GM18517 (cell line): ENCODE data around the gene MAP1LC3B.
"Not testable (repeated sequence)": the region's sequence is repeated elsewhere in the genome, so short reads cannot be mapped to it uniquely, and the experiment has no call there.

Experiments used
- ATAC-seq: cut with Tn5 transposase; IDR thresholded peaks from one replicate; pipeline ENCODE4 v1.9.1; 2021; ENCODE audit warnings: mild to moderate bottlenecking, moderate library complexity; ENCODE audit not compliant: unreplicated experiment

Gene MAP1LC3B

DNA sequence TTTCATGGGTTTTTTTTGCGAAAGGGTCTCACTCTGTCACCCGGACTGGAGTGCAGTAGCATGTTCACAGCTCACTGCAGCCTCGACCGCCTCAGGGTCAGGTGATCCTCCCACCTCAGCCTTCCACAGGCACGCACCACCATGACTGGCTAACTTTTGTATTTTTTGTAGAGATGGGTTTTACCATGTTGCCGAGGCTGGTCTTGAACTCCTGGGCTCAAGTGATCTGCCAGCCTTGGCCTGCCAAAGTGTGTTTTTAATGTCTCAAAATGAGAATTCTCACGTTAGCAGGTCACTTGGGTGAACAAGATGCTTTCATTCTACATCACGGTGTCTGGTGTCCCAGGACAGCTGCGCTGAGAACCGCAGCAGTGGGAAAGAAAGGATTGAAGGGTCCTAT, 11.7 kb upstream of the MAP1LC3B start:
- ATAC-seq: no peak

- ATAC-seq: no peak
Measured at GRCh38 chr16:87380881-87381280, 11.3 kb upstream of the MAP1LC3B start.

GRCh38 chr16:87382023-87382785, 9.9 kb upstream of the MAP1LC3B start:
- no peak for ATAC-seq

GRCh38 chr16:87383505-87384161, 8.5 kb upstream of the MAP1LC3B start, which contains the start of gene FBXO31:
Gene FBXO31 (minus strand): TSS chr16:87383776. CDS start chr16:87383744, 32 bp downstream.
- ATAC-seq: peak; percentile 47

DNA sequence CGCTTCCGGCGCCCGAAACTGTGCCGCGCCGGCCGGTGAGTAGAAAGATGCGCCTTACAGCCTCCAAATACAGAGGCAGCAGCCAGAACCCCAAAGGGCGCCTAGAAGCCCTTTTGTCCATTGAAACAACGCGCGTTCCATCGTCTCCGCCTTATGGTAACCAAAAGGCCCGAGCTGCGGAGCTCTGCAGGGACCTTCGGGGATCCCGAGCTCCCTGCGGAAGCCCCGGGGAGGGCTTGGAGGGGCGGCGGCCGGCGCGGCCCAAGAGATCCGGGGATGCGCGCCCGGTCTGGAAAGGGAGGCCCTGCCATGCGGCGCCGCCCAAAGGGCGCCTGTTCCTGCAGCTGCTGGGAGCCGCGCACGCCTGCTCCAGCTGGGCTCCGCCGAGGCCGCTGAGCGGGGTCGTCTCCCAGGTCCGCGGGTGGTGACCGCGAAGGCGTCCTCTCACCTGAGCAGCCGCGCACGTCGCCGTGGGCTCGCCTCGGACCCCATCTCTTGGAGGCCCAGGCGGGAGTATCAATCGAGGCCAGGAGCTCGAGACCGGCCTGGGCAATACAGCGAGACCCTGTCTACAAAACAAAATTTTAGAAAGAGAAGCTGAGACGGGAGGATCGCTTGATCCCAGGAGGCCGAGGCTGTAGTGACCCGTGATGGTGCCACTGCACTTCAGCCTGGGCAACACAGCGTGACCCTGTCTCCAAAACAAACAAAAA, 7.8 kb upstream of the MAP1LC3B start:
- peak; percentile 41 for ATAC-seq

GRCh38 chr16:87384875-87385167, 7.3 kb upstream of the MAP1LC3B start:
- not testable (repeated sequence) for ATAC-seq

GRCh38 chr16:87387942-87388817, 4.0 kb upstream of the MAP1LC3B start:
- ATAC-seq: peak; percentile 62

DNA sequence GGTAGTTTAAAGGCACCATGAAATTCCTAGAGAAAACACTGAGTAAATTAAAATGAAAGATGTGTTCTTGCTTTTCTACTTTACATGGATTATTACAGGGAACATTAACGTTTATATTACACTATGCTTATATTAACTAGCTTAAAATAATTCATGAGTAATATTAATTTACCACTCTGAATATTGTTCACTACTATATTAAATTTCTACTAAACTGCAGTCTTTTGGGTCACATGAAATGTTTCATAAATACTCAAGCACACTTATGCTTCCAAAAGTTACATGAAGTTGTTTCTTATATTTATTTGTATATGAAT, 3.4 kb upstream of the MAP1LC3B start:
- no peak for ATAC-seq

- ATAC-seq: no peak
Measured at GRCh38 chr16:87389245-87389644, 2.9 kb upstream of the MAP1LC3B start.

DNA sequence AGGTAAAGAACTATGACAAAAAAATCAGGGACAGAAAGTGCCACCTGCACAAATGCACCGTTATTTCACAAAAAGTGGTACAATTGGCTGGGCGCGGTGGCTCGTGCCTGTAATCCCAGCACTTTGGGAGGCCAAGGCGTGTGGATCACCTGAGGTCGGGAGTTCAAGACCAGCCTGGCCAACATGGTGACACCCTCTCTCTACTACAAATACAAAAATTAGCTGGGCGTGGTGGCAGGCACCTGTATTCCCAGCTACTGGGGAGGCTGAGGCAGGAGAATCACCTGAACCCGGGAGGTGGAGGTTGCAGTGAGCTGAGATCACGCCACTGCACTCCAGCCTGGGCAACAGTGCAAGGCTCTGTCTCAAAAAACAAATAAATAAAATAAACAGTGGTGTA, 2.2 kb upstream of the MAP1LC3B start:
- ATAC-seq: not testable (repeated sequence)

- ATAC-seq: no peak
Measured at GRCh38 chr16:87390641-87391323, 1.4 kb upstream of the MAP1LC3B start.

DNA sequence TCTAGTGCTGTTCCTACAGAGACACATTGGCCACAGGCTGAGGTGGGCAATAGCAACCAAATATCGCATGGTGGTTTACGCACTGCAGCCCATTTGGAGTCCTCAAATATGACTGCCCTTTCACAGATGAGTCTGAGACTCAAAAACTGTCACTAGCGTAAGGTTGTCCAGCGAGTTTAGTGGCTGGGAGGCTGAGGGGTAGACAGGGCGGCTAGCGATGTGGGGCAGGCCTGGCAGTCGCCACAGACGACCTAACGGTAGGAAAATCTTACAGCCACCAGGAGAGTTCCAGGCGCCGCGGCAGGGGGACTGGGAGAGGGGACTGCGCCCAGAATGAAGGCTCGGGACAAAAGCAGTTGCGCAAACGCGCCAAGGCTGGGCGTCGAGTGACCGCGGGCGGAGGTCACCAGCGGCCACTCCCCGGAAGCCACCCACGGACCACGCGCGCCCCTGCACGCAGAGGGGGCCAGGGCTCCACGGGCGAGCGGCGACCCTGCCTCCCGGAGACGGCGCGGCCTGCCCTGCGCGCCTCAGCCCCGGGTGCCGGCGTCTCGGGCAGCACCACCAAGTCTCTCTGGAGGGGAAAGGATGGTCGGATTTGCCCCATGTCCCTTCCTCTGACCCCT, 699 bp upstream of the MAP1LC3B start:
- ATAC-seq: no peak

GRCh38 chr16:87392821-87393679, 914 bp downstream of the MAP1LC3B start:
- ATAC-seq: no peak

DNA sequence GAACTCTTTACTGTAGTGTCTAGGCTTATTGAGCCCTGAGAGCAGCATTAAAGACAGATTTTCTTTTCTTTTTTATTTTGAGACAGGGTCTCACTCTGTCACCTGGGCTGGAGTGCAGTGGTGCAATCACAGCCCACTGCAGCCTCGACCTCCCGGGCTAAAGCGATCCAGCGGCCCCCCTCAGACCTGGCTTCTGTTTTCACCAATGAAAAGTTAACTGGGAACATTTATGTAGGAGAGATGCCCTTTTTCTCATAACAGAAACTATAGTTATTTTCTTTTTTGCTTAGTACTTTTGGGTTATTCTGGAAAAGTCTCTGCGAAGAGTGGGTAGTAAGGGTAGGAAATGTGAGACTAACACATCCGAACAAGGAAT, 1.5 kb downstream of the MAP1LC3B start:
- ATAC-seq: no peak

DNA sequence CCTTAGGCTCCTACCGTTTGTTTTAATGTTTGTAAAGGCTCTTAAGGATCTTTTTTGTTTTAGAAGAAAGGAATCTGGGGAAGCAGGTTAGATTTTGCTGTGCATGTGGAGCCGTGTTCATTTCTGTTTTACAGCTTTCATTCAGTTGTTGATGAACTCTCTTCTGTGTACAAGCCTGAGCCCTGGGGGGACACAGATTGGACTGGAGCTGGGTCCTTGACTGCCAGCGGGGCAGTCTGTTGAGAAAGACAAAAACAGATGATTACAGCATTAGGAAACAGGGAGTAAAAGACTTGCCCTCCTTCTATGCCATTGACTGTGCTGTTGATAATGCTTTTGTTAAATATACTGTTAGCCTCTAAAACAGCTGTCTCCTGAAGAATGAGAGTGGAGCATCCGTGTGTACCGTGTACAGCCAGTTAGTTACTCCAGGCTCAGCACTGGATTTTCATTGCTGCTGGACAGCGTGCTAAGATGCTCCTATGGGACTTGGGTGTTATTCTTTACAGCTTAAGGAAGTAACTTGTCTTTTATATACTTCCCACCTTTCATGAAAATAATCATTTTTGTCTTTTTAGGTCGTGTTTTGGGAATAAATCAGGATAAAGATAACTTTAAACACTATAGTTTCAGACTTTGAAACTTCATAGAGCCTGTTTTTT, 3.2 kb downstream of the MAP1LC3B start:
- ATAC-seq: no peak

DNA sequence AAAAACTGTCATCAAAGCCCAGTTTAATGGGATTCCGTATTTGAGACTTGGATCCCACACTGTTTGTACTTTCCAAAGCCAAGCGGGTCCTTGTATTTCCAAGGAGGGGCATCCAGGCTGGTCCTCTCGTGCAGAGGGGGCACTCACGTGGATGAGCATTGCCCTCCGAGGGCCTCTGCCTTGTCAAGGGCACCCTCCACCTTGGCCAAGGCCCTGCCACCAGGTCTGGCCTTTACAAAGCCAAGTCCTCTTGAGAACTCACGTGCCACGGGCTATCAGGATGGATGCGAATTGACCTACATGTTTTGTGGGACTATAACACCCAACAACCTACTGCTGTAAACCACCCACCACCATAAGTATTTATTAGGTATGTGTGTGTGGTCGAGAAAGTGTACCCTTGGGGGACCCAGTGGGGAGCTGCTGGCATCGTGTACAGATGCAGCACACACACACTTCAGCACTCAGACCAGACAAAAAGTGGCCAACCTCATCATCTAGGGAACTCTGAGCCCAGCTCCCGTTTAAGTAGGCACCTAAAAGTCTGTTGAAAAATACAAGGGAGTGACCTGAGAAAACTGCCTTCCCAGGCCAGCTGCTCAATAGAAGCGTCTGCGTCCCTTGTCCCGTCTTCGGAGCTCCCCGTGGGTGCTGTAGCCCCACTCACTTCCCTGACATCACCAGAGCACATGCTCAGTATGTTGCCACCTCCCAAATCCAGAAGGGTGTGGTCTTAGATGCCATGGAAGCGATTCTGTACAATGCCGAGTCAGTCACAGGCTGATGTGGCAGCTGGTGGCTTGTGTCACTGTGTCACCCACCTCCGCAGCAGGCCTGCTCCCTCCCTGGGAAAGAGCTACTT, 12.9 kb downstream of the MAP1LC3B start:
- ATAC-seq: no peak

DNA sequence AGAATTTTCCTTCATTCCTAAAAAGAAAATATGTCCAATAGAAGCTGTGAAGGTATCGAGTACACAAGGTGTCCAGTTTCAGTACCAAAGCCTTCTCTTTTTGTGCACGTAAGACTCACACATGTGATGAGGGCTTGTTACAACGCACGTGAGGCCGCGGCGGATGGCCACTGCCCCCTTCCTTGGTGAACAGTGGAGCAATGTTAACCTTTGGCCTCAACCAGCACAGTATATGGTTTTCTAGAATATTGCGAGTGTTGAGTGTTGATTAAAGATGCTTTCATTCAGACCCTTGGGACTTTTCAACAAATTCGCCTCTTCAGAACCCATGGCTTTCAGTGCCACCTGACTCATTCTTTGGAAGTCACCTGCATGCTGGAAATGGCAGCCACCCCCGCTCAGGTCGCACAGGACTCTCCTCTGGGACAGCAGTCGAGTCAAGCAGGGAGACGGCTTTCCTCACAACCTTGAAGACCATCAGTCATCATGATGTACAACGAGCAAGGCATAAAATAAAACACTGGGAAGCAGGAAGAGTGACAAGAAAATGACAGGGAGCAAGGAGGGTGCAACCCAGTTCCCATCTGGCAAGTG, 14.5 kb downstream of the MAP1LC3B start:
- ATAC-seq: no peak
